GM12865 (cell line): ENCODE measurements around the gene SIPA1.

Experiments used
- DNase-seq: peaks from one replicate; pipeline ENCODE4 v3.0.0; 2010; ENCODE audit warnings: low read depth
- H3K4me3 ChIP-seq: 2 replicates; pipeline ENCODE4 v1.5.1; 2011; ENCODE audit warnings: mild to moderate bottlenecking, low read depth, low read length, control low read depth
- CTCF ChIP-seq: IDR thresholded peaks from 2 replicates; pipeline ENCODE4 v1.5.1; 2011; ENCODE audit warnings: low read length, control low read depth, low read depth, inconsistent platforms; ENCODE audit not compliant: insufficient read depth; ENCODE audit errors: missing control alignments

The SIPA1 gene

GRCh38 chr11:65646288-65646957 lies 8.5 kb downstream of the SIPA1 start:
- no peak for TF ChIP-seq CTCF
- no peak overlapping the region for H3K4me3 ChIP-seq
- no peak for DNase-seq

GRCh38 chr11:65646958-65647701 lies 9.2 kb downstream of the SIPA1 start:
- no peak overlapping the region for H3K4me3 ChIP-seq
- TF ChIP-seq CTCF: no peak
- no peak for DNase-seq

GRCh38 chr11:65648997-65649493 lies 11.1 kb downstream of the SIPA1 start:
- TF ChIP-seq CTCF: no peak
- H3K4me3 ChIP-seq: no peak overlapping the region
- no peak for DNase-seq

GRCh38 chr11:65649656-65650546 lies 12.0 kb downstream of the SIPA1 start:
- H3K4me3 ChIP-seq: no peak overlapping the region
- no peak for DNase-seq
- TF ChIP-seq CTCF: no peak

- DNase-seq: no peak
- H3K4me3 ChIP-seq: no peak overlapping the region
- TF ChIP-seq CTCF: no peak
Observed at GRCh38 chr11:65650547-65651338, 12.8 kb downstream of the SIPA1 start.

- no peak overlapping the region for H3K4me3 ChIP-seq
- DNase-seq: no peak
- no peak for TF ChIP-seq CTCF
Observed at GRCh38 chr11:65651339-65651588, 13.4 kb downstream of the SIPA1 start.
